Activated T-cell treated with anti-CD3 and anti-CD28 coated beads for 1 hour (primary cell): Measurements from ENCODE around the gene NLRP11.
"Not testable (repeated sequence)": the region's sequence is repeated elsewhere in the genome, so short reads cannot be mapped to it uniquely, and the experiment has no call there.

Experiments
- DNase-seq: peaks from one replicate; pipeline ENCODE4 v3.0.0-alpha.2; 2020; ENCODE audit warnings: low read depth

The NLRP11 gene

DNA sequence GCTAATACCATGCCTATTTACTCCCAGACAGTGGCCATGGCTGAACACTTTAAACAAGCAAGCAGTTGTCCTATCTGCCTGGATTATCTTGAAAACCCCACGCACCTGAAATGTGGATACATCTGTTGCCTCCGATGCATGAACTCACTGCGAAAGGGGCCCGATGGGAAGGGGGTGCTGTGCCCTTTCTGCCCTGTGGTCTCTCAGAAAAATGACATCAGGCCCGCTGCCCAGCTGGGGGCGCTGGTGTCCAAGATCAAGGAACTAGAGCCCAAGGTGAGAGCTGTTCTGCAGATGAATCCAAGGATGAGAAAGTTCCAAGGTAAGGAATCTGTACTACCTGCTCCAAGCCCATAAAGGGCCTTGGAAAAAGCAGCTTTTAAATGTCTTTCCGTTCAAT, 54.3 kb downstream of the NLRP11 start:
- no peak for DNase-seq

DNA sequence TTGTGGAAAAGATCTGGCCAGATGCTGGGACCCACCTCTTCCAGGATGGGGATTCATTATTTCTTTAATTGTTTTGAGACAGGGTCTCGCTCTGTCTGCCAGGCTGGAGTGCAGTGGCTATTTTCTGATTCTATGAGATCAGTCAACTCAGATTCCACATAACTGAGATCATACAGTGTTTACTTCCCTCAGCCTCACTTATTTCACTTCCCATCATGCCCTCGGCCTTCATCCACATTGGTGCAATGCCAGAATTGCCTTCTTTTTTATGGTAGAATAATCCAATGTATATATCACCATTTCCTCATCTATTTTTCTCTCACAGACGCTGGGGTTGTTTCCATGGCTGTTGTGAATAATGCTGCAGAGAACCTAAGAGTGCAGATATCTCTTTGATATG, 62.2 kb downstream of the NLRP11 start:
- not testable (repeated sequence) for DNase-seq

DNA sequence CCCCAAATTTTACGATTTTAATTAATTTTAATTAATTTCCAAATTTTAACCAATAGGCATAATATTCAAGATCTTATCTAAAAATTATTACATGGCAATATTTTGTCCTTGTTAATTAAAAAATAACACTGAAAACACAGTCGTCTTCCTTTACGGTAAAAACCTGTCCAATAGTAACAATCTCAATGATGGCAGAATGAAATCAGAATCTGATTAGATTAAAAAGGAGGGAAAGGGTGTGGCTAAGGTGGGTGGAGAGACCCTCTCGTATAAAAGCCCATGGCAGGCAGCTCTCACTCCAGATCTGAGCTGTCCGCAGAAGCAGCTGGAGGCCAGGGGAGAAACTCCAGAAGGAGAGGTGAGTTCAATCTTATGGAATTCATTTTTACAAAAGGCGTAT, 63.0 kb downstream of the NLRP11 start, which contains the start of gene RFPL4AL1:
Gene RFPL4AL1, plus strand, starts transcription at position 301 of the 400 bp plus-strand sequence. CDS start 2,687 bp downstream, outside the sequence.
- DNase-seq, result not testable (repeated sequence)

DNA sequence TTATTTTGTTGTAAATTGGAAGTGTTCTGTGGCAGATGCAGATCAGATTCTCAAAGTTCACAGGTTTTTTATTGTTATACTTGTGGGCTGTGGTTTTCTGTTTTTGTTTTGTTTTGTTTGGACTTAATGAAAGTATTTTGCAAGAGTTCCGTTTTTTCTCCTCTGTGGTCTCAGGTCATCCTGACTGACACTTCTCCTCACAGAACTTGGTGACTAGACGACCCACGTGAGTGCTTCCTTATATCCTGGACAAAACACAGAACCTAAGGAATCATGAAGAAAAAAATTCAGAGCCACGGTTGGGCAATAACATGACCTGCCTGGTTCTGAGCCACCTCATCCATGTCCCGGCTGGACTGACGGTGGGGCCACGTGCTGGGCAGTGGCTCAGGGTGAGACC, 65.3 kb downstream of the NLRP11 start:
- no peak for DNase-seq

DNA sequence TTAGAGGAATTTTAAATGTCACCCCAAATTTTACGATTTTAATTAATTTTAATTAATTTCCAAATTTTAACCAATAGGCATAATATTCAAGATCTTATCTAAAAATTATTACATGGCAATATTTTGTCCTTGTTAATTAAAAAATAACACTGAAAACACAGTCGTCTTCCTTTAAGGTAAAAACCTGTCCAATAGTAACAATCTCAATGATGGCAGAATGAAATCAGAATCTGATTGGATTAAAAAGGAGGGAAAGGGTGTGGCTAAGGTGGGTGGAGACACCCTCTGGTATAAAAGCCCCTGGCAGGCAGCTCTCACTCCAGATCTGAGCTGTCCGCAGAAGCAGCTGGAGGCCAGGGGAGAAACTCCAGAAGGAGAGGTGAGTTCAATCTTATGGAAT, 73.0 kb downstream of the NLRP11 start, which contains the start of gene RFPL4A:
Gene RFPL4A, plus strand, starts transcription at position 301 of the 400 bp plus-strand sequence. CDS start 2,704 bp downstream, outside the sequence.
- not testable (repeated sequence) for DNase-seq

DNA sequence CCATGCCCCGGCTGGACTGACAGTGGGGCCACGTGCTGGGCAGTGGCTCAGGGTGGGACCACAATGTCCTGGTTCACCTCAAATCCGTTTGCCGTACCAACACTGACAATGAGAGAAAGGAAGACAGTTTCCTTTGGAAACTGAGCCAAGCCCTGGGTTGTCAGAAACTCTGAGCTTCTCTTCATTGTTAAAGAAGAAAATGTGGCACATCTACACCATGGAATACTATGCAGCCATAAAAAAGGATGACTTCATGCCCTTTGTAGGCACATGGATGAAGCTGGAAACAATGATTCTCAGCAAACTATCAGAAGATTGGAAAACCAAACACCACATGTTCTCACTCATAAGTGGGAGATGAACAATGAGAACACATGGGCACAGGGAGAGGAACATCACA, 75.0 kb downstream of the NLRP11 start:
- not testable (repeated sequence) for DNase-seq

DNA sequence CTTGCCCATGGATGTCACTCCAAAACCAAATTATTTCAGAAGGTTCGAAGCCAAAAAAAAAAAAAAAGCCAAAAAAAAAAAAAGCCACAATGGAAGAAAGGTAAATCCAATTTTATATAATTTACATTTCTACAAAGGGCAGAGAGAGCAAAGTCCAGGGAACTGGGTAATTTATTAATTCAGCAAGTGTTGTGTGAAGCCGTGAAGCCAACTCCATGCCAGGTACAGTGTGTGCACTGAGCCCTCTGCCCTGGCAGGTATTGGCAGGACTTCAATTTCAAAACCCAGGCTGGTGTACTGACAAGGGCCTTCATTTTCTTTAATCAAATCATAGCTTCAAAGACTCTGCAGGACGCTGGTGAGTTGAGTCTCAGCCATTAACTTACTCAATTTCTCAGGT, 78.4 kb downstream of the NLRP11 start:
- DNase-seq, result no peak

DNA sequence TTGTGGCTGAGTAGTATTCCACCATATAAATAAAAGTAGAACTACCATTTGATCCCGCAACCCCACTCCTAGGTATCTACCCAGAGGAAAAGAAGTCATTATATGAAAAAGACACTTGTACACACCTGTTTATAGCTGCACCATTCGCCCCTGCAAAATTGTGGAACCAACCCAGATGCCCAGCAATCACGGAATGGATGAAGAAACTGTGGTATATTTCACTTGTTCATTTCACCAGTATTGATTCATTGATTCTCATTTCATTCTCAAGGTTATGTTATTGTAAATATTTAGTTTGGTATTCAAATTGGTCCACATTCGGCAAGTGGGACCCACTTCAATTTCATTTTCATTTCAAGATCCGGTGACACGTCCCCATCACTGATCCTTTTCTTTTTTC, 81.1 kb downstream of the NLRP11 start:
- DNase-seq, result no peak

DNA sequence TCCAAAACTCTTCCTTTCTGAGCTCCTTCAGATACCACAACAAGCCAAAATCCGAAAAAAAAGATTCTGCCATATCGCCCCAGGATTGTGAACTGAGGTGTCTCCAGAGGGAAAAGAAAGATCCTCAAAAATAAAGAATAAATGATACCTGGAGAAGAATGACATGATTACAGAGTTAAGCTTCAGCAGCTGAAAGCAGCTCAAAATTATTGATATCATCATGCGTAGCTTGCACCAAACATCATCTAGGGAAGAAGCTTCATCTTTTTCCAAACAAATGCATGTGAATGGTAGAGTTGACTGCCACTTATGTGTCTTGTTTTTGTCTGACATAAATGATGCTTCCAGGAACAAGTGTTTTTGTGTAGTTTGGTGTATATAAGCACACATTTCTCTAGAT, 93.5 kb downstream of the NLRP11 start, which contains the start of gene NLRP9:
Gene NLRP9, minus strand, starts transcription at position 101 of the 400 bp plus-strand sequence. Its CDS starts 28 bp downstream, at position 73.
- no peak for DNase-seq
